ENCODE results near the gene EPB41L2. TPM values are rescaled to one million over a fixed set of nuclear protein-coding genes. Genes with fewer than 3 reads are reported as not detected.

EPB41L2 gene
- total RNA-seq, 1 experiment from 2014 or later, result 199 TPM

GRCh38 chr6:130864344-130864743 is 198.7 kb downstream of the EPB41L2 start:
- no peaks in the 10 kb centered on the region for H3K4me1 ChIP-seq (ENCODE audit: control insufficient read depth, insufficient read depth, low read length)
- H3K27ac ChIP-seq (ENCODE audit: low read length), result no peak overlapping the region
- in situ Hi-C loops (cut with HindIII; ENCODE audit: low pct_unique_long_range_greater_than_20kb, low sequenced_read_pairs) (no loop called here), intact Hi-C loops (cut with micrococcal nuclease; ENCODE audit: unreplicated experiment) (no loop called here)
- BruUV-seq (replicated peaks), result no TSS peak
- ChIA-PET POLR2A (no interaction called here), CTCF (no interaction called here)
- no peak for ATAC-seq
- no peak overlapping the region for H3K4me3 ChIP-seq (ENCODE audit: low read depth in 2 of 2, low read length in 2 of 2)
- no peak for TF ChIP-seq TCF7L2 (IDR thresholded peaks at IDR 0.05; ENCODE audit: low read depth, low read length)
- TF ChIP-seq, protein P1, sequence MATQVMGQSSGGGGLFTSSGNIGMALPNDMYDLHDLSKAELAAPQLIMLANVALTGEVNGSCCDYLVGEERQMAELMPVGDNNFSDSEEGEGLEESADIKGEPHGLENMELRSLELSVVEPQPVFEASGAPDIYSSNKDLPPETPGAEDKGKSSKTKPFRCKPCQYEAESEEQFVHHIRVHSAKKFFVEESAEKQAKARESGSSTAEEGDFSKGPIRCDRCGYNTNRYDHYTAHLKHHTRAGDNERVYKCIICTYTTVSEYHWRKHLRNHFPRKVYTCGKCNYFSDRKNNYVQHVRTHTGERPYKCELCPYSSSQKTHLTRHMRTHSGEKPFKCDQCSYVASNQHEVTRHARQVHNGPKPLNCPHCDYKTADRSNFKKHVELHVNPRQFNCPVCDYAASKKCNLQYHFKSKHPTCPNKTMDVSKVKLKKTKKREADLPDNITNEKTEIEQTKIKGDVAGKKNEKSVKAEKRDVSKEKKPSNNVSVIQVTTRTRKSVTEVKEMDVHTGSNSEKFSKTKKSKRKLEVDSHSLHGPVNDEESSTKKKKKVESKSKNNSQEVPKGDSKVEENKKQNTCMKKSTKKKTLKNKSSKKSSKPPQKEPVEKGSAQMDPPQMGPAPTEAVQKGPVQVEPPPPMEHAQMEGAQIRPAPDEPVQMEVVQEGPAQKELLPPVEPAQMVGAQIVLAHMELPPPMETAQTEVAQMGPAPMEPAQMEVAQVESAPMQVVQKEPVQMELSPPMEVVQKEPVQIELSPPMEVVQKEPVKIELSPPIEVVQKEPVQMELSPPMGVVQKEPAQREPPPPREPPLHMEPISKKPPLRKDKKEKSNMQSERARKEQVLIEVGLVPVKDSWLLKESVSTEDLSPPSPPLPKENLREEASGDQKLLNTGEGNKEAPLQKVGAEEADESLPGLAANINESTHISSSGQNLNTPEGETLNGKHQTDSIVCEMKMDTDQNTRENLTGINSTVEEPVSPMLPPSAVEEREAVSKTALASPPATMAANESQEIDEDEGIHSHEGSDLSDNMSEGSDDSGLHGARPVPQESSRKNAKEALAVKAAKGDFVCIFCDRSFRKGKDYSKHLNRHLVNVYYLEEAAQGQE (IDR thresholded peaks at IDR 0.05; ENCODE audit: insufficient read depth in 1 of 2, low read depth in 2 of 2, low read length in 1 of 2), result no peak
- no peak for TF ChIP-seq POLR2AphosphoS5 (IDR thresholded peaks at IDR 0.05; ENCODE audit: low read depth, low read length)
- TF ChIP-seq SIN3A (IDR thresholded peaks at IDR 0.05; ENCODE audit: borderline replicate concordance, insufficient read depth, low read depth, low read length), result no peak
- no peak for TF ChIP-seq CTCF (IDR thresholded peaks at IDR 0.05)
- H3K27me3 ChIP-seq (ENCODE audit: control insufficient read depth, insufficient read depth, low read length), result no peaks in the 10 kb centered on the region
- H3K9me3 ChIP-seq (ENCODE audit: control insufficient read depth, insufficient read depth, low read depth, low read length), result no peaks in the 10 kb centered on the region
- peaks cover 20% of the 10 kb centered on the region for H3K36me3 ChIP-seq (ENCODE audit: control insufficient read depth, insufficient read depth, low read length)
- DNase-seq (ENCODE audit: low read depth, low spot score), result no peak

DNA sequence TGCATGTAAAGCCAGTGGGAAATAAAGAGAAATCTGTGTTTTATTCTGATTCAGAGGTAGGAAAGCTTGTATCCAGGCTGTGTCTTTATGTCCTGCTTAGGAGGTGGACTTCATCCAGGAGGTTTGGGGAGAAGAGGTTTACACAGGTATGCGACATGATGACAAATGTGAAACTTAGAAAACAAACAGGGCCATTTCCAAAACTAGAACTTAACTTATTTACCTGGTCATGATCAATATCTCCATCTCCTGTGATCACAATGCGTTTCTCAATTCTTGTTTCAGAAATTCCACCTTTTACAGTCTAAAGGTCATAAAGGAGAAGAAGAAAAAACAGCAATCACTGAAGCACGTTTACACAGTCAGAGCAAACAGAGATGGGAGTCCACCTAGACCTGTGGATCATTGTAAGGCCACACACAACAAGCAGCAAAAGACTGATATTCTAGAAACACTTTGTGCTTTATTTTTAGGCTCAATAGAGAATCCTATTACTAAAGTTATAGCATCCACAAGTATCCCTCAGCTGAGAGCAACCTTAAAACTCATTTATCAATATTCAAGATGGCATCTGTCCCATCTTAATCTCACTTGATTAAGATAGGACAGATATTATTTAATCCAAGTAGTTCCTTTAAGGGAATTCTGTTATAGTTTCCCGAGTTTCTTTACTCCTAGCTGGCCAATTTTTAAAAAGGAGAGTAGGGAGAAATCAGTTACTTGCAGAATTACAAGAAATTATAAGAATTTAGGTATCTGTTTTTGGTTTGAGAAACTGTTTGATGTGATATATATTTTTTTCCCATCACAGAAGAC is 199.4 kb downstream of the EPB41L2 start:
- Histone ChIP-seq H3K4me1 (ENCODE audit: control insufficient read depth, insufficient read depth, low read length) (no peaks in the 10 kb centered on the region), H3K36me3 (ENCODE audit: control insufficient read depth, insufficient read depth, low read length) (peaks cover 16% of the 10 kb centered on the region), H3K9me3 (ENCODE audit: control insufficient read depth, insufficient read depth, low read depth, low read length) (no peaks in the 10 kb centered on the region), H3K4me3 (ENCODE audit: low read depth in 2 of 2, low read length in 2 of 2) (no peak overlapping the region), H3K27ac (ENCODE audit: low read length) (no peak overlapping the region), H3K27me3 (ENCODE audit: control insufficient read depth, insufficient read depth, low read length) (no peaks in the 10 kb centered on the region)
- ChIA-PET POLR2A (no interaction called here), CTCF (no interaction called here)
- BruUV-seq (replicated peaks), result no TSS peak
- intact Hi-C loops (cut with micrococcal nuclease; ENCODE audit: unreplicated experiment) (no loop called here), in situ Hi-C loops (cut with HindIII; ENCODE audit: low pct_unique_long_range_greater_than_20kb, low sequenced_read_pairs) (no loop called here)
- TF ChIP-seq TCF7L2 (IDR thresholded peaks at IDR 0.05; ENCODE audit: low read depth, low read length) (no peak), POLR2AphosphoS5 (IDR thresholded peaks at IDR 0.05; ENCODE audit: low read depth, low read length) (no peak), CTCF (IDR thresholded peaks at IDR 0.05) (no peak), SIN3A (IDR thresholded peaks at IDR 0.05; ENCODE audit: borderline replicate concordance, insufficient read depth, low read depth, low read length) (no peak)
- TF ChIP-seq, protein P1 (IDR thresholded peaks at IDR 0.05; ENCODE audit: insufficient read depth in 1 of 2, low read depth in 2 of 2, low read length in 1 of 2), result no peak
- DNase-seq (ENCODE audit: low read depth, low spot score) (no peak), ATAC-seq (no peak)
